A549 (cell line): ENCODE measurements around the gene SLC51A. TPM values are rescaled to one million over a fixed set of nuclear protein-coding genes. Genes with fewer than 3 reads are reported as not detected.

Experiments used
- ATAC-seq, 2 experiments: fragments of 200-7000 bp in 1 of 2; fragments of >200 bp in 1 of 2; cut with Nextera tagmentation in 1 of 2; cut with Tn5 transposase in 1 of 2; 3 replicates each; pipeline versions ENCODE4 v1.8.0 to v1.9.1; 2018 to 2020; ENCODE audit warnings: mild to moderate bottlenecking in 1 of 2, moderate library complexity in 1 of 2
- CTCF ChIA-PET: fragments of 300-600 bp; sonication (Branson Sonifier 250); formaldehyde crosslinking; extraction: SDS; loops from one replicate; lab custom pipeline; 2021; ENCODE audit warnings: antibody characterized with exemption, inconsistent platforms; lab: Yijun Ruan, JAX
- POLR2A ChIA-PET: fragments of 350-600 bp; formaldehyde crosslinking; extraction: SDS; loops from one replicate; lab custom pipeline; 2021; ENCODE audit warnings: antibody characterized with exemption, inconsistent platforms; lab: Yijun Ruan, JAX
- DNase-seq, 2 experiments: peaks; one replicate each; pipeline versions ENCODE4 v3.0.0 to v3.0.0-alpha.2; 2011 to 2016; ENCODE audit warnings: low read depth in 1 of 2, low spot score in 1 of 2
- FAIRE-seq: peaks from 2 replicates; lab custom pipeline; 2011; peaks lifted over from hg19 to GRCh38; lab: Jason Lieb, UNC
- H3K27ac ChIP-seq, 2 experiments: fragments of >200 bp; sonication (Bioruptor Twin); formaldehyde crosslinking; 3 replicates each; pipeline ENCODE4 v1.5.1; 2016 to 2017
- H3K4me1 ChIP-seq: fragments of >200 bp; sonication (Bioruptor Twin); formaldehyde crosslinking; 3 replicates; pipeline ENCODE4 v1.6.1; 2016
- H3K4me2 ChIP-seq: fragments of >200 bp; sonication (Bioruptor Twin); formaldehyde crosslinking; 3 replicates; pipeline ENCODE4 v1.6.1; 2016
- H3K4me3 ChIP-seq: fragments of >200 bp; sonication (Bioruptor Twin); formaldehyde crosslinking; 3 replicates; pipeline ENCODE4 v1.5.1; 2016
- H3K9me3 ChIP-seq: fragments of >200 bp; sonication (Bioruptor Twin); formaldehyde crosslinking; 3 replicates; pipeline ENCODE4 v1.6.1; 2016
- BHLHE40 ChIP-seq: IDR thresholded peaks from 2 replicates; pipeline ENCODE4 v1.6.1; 2012; ENCODE audit warnings: low read depth, low read length, inconsistent platforms
- CHD2 ChIP-seq: fragments of 150-350 bp; IDR thresholded peaks from 2 replicates; pipeline ENCODE4 v1.6.1; 2014; ENCODE audit warnings: low read length; ENCODE audit not compliant: partially characterized antibody
- EHF ChIP-seq: fragments of 250-450 bp; sonication (Bioruptor Pico); IDR thresholded peaks from 2 replicates; pipeline ENCODE4 v1.5.0; 2020; ENCODE audit warnings: mild to moderate bottlenecking
- FOSB ChIP-seq: fragments of 250-450 bp; sonication (Bioruptor Pico); IDR thresholded peaks from 2 replicates; pipeline ENCODE4 v1.5.0; 2020; ENCODE audit warnings: mild to moderate bottlenecking, moderate library complexity
- FOSL2 ChIP-seq, 2 experiments: fragments of 450-650 bp in 1 of 2; fragments of >200 bp in 1 of 2; sonication (Bioruptor Twin) in 1 of 2; formaldehyde crosslinking; IDR thresholded peaks; 2 replicates each; pipeline versions ENCODE4 v1.5.0 to v1.6.1; 2016 to 2020; ENCODE audit warnings: mild to moderate bottlenecking in 1 of 2, moderate library complexity in 1 of 2
- HEYL ChIP-seq: fragments of 250-450 bp; sonication (Bioruptor Pico); IDR thresholded peaks from 2 replicates; pipeline ENCODE4 v1.8.0; 2021; ENCODE audit warnings: mild to moderate bottlenecking, moderate library complexity
- JUN ChIP-seq, 2 experiments: fragments of >200 bp; sonication (Bioruptor Twin); formaldehyde crosslinking; IDR thresholded peaks; 2 replicates in 1 of 2; 3 replicates in 1 of 2; pipeline ENCODE4 v1.6.1; 2016 to 2017
- MAFK ChIP-seq: fragments of 450-650 bp; IDR thresholded peaks from 2 replicates; pipeline ENCODE4 v1.6.1; 2014; ENCODE audit not compliant: partially characterized antibody
- MYC ChIP-seq: IDR thresholded peaks from 2 replicates; pipeline ENCODE4 v1.6.1; 2012; ENCODE audit warnings: mild to moderate bottlenecking, inconsistent platforms, low read length, improper control_type of control experiment, borderline replicate concordance
- NR3C1 ChIP-seq: fragments of >200 bp; sonication (Bioruptor Twin); formaldehyde crosslinking; IDR thresholded peaks from 3 replicates; pipeline ENCODE4 v1.6.1; 2017
- PHF8 ChIP-seq: fragments of 200-600 bp; sonication (generic); IDR thresholded peaks from 2 replicates; pipeline ENCODE4 v1.6.1; 2016; ENCODE audit warnings: low read depth, mild to moderate bottlenecking, antibody characterized with exemption, moderate library complexity, borderline replicate concordance
- POLR2AphosphoS2 ChIP-seq: conservative IDR thresholded peaks from 2 replicates; pipeline ENCODE4 v1.6.1; 2012; ENCODE audit warnings: low read length, improper control_type of control experiment, inconsistent platforms
- RCOR1 ChIP-seq: fragments of 150-350 bp; IDR thresholded peaks from 2 replicates; pipeline ENCODE4 v1.6.1; 2014; ENCODE audit warnings: antibody characterized with exemption, low read length, low read depth
- RFX5 ChIP-seq: fragments of 450-650 bp; IDR thresholded peaks from 2 replicates; pipeline ENCODE4 v1.7.1; 2014; ENCODE audit warnings: antibody characterized with exemption, mild to moderate bottlenecking, moderate library complexity
- SREBF2 ChIP-seq: fragments of 450-650 bp; IDR thresholded peaks from 2 replicates; pipeline ENCODE4 v1.6.1; 2014; ENCODE audit warnings: mild to moderate bottlenecking, moderate library complexity
- TFCP2L1 ChIP-seq: fragments of 250-450 bp; sonication (Bioruptor Pico); IDR thresholded peaks from 2 replicates; pipeline ENCODE4 v1.5.0; 2021; ENCODE audit warnings: mild to moderate bottlenecking
- WGBS: methylation state at CpG from one replicate; pipeline ENCODE4 v1.1.6; 2017; ENCODE audit errors: missing lambda C conversion rate; 5-methylcytosine and 5-hydroxymethylcytosine counted together
- polyA plus RNA-seq, 4 experiments: library from polyadenylated mRNA; depleted of rRNA in 3 of 4; stranded (reverse); fragments of >200 nt; fragmentation: RNase III in 1 of 4; extraction: RNeasy Plus Mini Kit Qiagen cat#74134 plus additional on column Dnase treatment in 1 of 4; gene quantifications; 2 replicates in 3 of 4; 3 replicates in 1 of 4; pipeline ENCODE4 v1.2.3, GENCODE V29; 2011 to 2017
- TF ChIP-seq, protein P1 (sequence below): IDR thresholded peaks from 2 replicates; pipeline ENCODE4 v1.6.1; 2012; ENCODE audit warnings: low read depth, borderline replicate concordance
- TF ChIP-seq, protein P2 (sequence below): fragments of 450-650 bp; IDR thresholded peaks from 2 replicates; pipeline ENCODE4 v1.6.1; 2014; ENCODE audit warnings: antibody characterized with exemption
- TF ChIP-seq, protein P3 (sequence below): fragments of 250-450 bp; sonication (Bioruptor Pico); IDR thresholded peaks from 2 replicates; pipeline ENCODE4 v1.5.0; 2021; ENCODE audit warnings: mild to moderate bottlenecking, moderate library complexity, borderline replicate concordance
- TF ChIP-seq, protein P4 (sequence below): fragments of 200-600 bp; sonication (generic); IDR thresholded peaks from 2 replicates; pipeline ENCODE4 v1.6.1; 2016; ENCODE audit warnings: antibody characterized with exemption, mild to moderate bottlenecking, moderate library complexity
- TF ChIP-seq, protein P5 (sequence below): fragments of >200 bp; sonication (Bioruptor Twin); formaldehyde crosslinking; IDR thresholded peaks from 3 replicates; pipeline ENCODE4 v1.6.1; 2016

SLC51A gene
- polyA plus RNA-seq, 2 of the 4 experiments (the other 2 are of a cell fraction) = not detected

DNA sequence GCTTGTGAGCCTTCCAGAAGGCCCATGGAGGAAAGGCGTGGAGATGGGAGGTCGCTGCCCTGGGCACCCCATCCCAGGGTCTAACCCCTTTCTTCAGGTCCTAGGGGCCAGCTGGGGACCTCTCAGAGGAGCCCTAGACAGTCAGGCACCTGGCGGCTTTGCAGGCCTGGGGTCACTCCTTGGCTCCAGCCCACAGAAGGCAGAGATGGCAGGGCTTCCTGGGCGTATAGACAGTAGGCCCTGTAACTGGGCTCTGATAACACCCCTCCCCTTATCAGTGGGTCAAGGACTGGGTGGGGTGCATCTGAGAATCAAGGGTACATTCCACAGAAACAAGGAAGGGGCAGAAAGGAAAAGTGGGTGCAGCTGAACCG, 21.8 kb upstream of the SLC51A start:
- Histone ChIP-seq H3K4me1 (no peaks in the 10 kb centered on the region), H3K27ac (no peak overlapping the region), H3K4me2 (no peak overlapping the region), H3K4me3 (no peak overlapping the region), H3K9me3 (no peaks in the 10 kb centered on the region)
- 91% methylated on average over 1 of the region's 5 CpGs for WGBS
- no peak for FAIRE-seq
- ATAC-seq = no peak
- TF ChIP-seq, protein P1, sequence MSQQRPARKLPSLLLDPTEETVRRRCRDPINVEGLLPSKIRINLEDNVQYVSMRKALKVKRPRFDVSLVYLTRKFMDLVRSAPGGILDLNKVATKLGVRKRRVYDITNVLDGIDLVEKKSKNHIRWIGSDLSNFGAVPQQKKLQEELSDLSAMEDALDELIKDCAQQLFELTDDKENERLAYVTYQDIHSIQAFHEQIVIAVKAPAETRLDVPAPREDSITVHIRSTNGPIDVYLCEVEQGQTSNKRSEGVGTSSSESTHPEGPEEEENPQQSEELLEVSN = no peak
- CTCF ChIA-PET = interaction anchor here (0.7 to 0.8 kb wide), 2 partner anchors 72 to 121 kb away, joined by 3 to 5 read pairs; no protein-coding TSS in a partner anchor
- POLR2A ChIA-PET = no interaction called here
- DNase-seq = no peak

DNA sequence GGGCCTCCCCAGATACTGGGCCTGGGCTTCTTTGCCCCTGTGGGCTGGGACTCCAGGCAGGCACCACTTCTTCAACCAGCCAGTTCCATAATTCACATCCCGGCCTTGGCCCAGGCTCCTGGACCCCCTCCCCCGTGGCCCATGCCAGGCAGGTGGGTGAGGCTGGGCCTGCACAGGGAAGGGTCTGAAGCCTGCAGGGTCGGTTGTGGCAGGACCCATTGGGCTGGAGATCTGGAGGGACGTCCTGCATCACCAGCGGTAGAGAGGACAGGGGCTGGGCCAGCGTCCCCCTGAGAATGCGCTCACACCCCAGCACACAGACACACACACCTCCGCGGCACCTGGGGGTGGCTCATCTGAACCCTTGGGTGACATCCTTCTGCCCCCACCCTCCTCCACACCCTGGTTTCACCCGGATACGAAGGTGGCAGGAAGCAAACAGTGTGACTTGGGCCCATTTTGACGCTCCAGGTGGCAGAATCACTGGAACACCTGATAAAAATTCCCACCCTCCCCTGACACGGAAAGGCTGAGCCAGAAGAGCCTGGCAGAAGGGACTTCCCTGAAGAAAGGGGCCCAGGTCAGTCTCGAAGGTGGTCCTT, 20.6 kb upstream of the SLC51A start:
- Histone ChIP-seq H3K9me3 (no peaks in the 10 kb centered on the region), H3K27ac (no peak overlapping the region), H3K4me1 (no peaks in the 10 kb centered on the region), H3K4me3 (no peak overlapping the region), H3K4me2 (no peak overlapping the region)
- ATAC-seq (no peak), DNase-seq (no peak), FAIRE-seq (no peak)
- WGBS = 77% methylated on average over 13 of the region's 14 CpGs
- TF ChIP-seq POLR2AphosphoS2 = no peak
- no peak for TF ChIP-seq CHD2
- TF ChIP-seq RFX5 = no peak
- no peak for TF ChIP-seq RCOR1
- TF ChIP-seq, protein P2, sequence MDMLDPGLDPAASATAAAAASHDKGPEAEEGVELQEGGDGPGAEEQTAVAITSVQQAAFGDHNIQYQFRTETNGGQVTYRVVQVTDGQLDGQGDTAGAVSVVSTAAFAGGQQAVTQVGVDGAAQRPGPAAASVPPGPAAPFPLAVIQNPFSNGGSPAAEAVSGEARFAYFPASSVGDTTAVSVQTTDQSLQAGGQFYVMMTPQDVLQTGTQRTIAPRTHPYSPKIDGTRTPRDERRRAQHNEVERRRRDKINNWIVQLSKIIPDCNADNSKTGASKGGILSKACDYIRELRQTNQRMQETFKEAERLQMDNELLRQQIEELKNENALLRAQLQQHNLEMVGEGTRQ = no peak
- no peak for TF ChIP-seq EHF
- no peak for TF ChIP-seq FOSL2 (IDR thresholded peaks at IDR 0.05)
- TF ChIP-seq FOSL2 (CRISPR knock-in tag; IDR thresholded peaks at IDR 0.05) = no peak
- TF ChIP-seq MAFK = no peak
- no peak for TF ChIP-seq BHLHE40
- TF ChIP-seq, protein P3, sequence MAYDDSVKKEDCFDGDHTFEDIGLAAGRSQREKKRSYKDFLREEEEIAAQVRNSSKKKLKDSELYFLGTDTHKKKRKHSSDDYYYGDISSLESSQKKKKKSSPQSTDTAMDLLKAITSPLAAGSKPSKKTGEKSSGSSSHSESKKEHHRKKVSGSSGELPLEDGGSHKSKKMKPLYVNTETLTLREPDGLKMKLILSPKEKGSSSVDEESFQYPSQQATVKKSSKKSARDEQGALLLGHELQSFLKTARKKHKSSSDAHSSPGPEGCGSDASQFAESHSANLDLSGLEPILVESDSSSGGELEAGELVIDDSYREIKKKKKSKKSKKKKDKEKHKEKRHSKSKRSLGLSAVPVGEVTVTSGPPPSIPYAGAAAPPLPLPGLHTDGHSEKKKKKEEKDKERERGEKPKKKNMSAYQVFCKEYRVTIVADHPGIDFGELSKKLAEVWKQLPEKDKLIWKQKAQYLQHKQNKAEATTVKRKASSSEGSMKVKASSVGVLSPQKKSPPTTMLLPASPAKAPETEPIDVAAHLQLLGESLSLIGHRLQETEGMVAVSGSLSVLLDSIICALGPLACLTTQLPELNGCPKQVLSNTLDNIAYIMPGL = no peak
- no peak for TF ChIP-seq JUN (IDR thresholded peaks at IDR 0.05)
- no peak for TF ChIP-seq PHF8
- no peak for TF ChIP-seq NR3C1
- TF ChIP-seq, protein P4, sequence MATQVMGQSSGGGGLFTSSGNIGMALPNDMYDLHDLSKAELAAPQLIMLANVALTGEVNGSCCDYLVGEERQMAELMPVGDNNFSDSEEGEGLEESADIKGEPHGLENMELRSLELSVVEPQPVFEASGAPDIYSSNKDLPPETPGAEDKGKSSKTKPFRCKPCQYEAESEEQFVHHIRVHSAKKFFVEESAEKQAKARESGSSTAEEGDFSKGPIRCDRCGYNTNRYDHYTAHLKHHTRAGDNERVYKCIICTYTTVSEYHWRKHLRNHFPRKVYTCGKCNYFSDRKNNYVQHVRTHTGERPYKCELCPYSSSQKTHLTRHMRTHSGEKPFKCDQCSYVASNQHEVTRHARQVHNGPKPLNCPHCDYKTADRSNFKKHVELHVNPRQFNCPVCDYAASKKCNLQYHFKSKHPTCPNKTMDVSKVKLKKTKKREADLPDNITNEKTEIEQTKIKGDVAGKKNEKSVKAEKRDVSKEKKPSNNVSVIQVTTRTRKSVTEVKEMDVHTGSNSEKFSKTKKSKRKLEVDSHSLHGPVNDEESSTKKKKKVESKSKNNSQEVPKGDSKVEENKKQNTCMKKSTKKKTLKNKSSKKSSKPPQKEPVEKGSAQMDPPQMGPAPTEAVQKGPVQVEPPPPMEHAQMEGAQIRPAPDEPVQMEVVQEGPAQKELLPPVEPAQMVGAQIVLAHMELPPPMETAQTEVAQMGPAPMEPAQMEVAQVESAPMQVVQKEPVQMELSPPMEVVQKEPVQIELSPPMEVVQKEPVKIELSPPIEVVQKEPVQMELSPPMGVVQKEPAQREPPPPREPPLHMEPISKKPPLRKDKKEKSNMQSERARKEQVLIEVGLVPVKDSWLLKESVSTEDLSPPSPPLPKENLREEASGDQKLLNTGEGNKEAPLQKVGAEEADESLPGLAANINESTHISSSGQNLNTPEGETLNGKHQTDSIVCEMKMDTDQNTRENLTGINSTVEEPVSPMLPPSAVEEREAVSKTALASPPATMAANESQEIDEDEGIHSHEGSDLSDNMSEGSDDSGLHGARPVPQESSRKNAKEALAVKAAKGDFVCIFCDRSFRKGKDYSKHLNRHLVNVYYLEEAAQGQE = no peak
- no peak for TF ChIP-seq MYC
- TF ChIP-seq, protein P5, sequence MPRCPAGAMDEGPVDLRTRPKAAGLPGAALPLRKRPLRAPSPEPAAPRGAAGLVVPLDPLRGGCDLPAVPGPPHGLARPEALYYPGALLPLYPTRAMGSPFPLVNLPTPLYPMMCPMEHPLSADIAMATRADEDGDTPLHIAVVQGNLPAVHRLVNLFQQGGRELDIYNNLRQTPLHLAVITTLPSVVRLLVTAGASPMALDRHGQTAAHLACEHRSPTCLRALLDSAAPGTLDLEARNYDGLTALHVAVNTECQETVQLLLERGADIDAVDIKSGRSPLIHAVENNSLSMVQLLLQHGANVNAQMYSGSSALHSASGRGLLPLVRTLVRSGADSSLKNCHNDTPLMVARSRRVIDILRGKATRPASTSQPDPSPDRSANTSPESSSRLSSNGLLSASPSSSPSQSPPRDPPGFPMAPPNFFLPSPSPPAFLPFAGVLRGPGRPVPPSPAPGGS = no peak
- no peak for TF ChIP-seq FOSB (CRISPR knock-in tag)
- TF ChIP-seq SREBF2 = no peak
- no peak for TF ChIP-seq TFCP2L1
- no peak for TF ChIP-seq HEYL (CRISPR knock-in tag)
- TF ChIP-seq, all 56 proteins: peak for 0
- ChIA-PET CTCF (interaction anchor here (0.6 to 4.8 kb wide), 18 partner anchors 9 to 195 kb away, joined by 3 to 64 read pairs (median 4); no protein-coding TSS in a partner anchor), POLR2A (no interaction called here)
